Gastrocnemius medialis (tissue), 4 donors: ENCODE measurements around the gene STK36.

Source experiments
- CTCF ChIP-seq, 5 experiments: fragments of 450-650 bp in 3 of 5; fragments of 200-600 bp in 2 of 5; sonication (generic) in 2 of 5; IDR thresholded peaks in 4 of 5; conservative IDR thresholded peaks in 1 of 5; 1 replicate in 4 of 5; 2 replicates in 1 of 5; pipeline ENCODE4 v1.5.1; 2016 to 2019; ENCODE audit warnings: antibody characterized with exemption in 5 of 5, mild to moderate bottlenecking in 3 of 5, moderate library complexity in 3 of 5
- POLR2A ChIP-seq, 2 donors: fragments of 450-650 bp; IDR thresholded peaks; one replicate each; pipeline ENCODE4 v1.6.1; 2017; ENCODE audit warnings: antibody characterized with exemption in 2 of 2, mild to moderate bottlenecking in 2 of 2, moderate library complexity in 2 of 2

GRCh38 chr2:218717262-218717661 is 45.4 kb downstream of the STK36 start:
- TF ChIP-seq CTCF (IDR thresholded peaks at IDR 0.05 in 4 of 5, conservative IDR thresholded peaks at IDR 0.05 in 1 of 5) (no peak), POLR2A (IDR thresholded peaks at IDR 0.05) (no peak)
